ENCODE measurements around the gene TYROBP.
"Not testable (repeated sequence)": the region's sequence is repeated elsewhere in the genome, so short reads cannot be mapped to it uniquely, and the experiment has no call there.

The TYROBP gene

GRCh38 chr19:35899547-35900214, 8.4 kb downstream of the TYROBP start:
- DNase-seq (ENCODE audit: low read depth) = no peak

GRCh38 chr19:35898499-35898809, 9.6 kb downstream of the TYROBP start:
- no peak for DNase-seq (ENCODE audit: low read depth)

GRCh38 chr19:35897706-35898451, 10.2 kb downstream of the TYROBP start:
- DNase-seq (ENCODE audit: low read depth) = no peak

GRCh38 chr19:35896643-35897040, 11.5 kb downstream of the TYROBP start:
- no peak for DNase-seq (ENCODE audit: low read depth)

GRCh38 chr19:35895911-35896642, 12.0 kb downstream of the TYROBP start:
- no peak for DNase-seq (ENCODE audit: low read depth)

GRCh38 chr19:35894342-35894741, 13.8 kb downstream of the TYROBP start:
- DNase-seq (ENCODE audit: low read depth) = no peak

- not testable (repeated sequence) for DNase-seq (ENCODE audit: low read depth)
These were observed 16.3 kb downstream of the TYROBP start for GRCh38 chr19:35891819-35892218.

GRCh38 chr19:35890113-35890650, 17.9 kb downstream of the TYROBP start:
- no peak for DNase-seq (ENCODE audit: low read depth)

GRCh38 chr19:35889370-35890112, 18.6 kb downstream of the TYROBP start:
- no peak for DNase-seq (ENCODE audit: low read depth)

GRCh38 chr19:35888398-35888797, 19.7 kb downstream of the TYROBP start:
- DNase-seq (ENCODE audit: low read depth) = no peak

GRCh38 chr19:35887197-35887596, 20.9 kb downstream of the TYROBP start:
- no peak for DNase-seq (ENCODE audit: low read depth)

- DNase-seq (ENCODE audit: low read depth) = no peak
These were observed 22.2 kb downstream of the TYROBP start for GRCh38 chr19:35885904-35886303.

GRCh38 chr19:35885225-35885738, 22.8 kb downstream of the TYROBP start:
- no peak for DNase-seq (ENCODE audit: low read depth)

GRCh38 chr19:35883882-35884281, 24.2 kb downstream of the TYROBP start:
- DNase-seq (ENCODE audit: low read depth) = no peak

GRCh38 chr19:35882114-35882832, 25.8 kb downstream of the TYROBP start:
- no peak for DNase-seq (ENCODE audit: low read depth)

- peak; percentile 52 for DNase-seq (ENCODE audit: low read depth)
These were observed 28.3 kb downstream of the TYROBP start for GRCh38 chr19:35879770-35880317.

- no peak for DNase-seq (ENCODE audit: low read depth)
These were observed 29.0 kb downstream of the TYROBP start for GRCh38 chr19:35879068-35879467.

GRCh38 chr19:35874392-35874930, 33.6 kb downstream of the TYROBP start:
- DNase-seq (ENCODE audit: low read depth) = no peak

GRCh38 chr19:35872180-35872579, 35.9 kb downstream of the TYROBP start:
- no peak for DNase-seq (ENCODE audit: low read depth)

GRCh38 chr19:35871611-35872010, 36.5 kb downstream of the TYROBP start:
- DNase-seq (ENCODE audit: low read depth) = no peak

- no peak for DNase-seq (ENCODE audit: low read depth)
These were observed 37.3 kb downstream of the TYROBP start for GRCh38 chr19:35870798-35871197.
